Measurements from ENCODE around the gene FOXG1.

Gene FOXG1

DNA sequence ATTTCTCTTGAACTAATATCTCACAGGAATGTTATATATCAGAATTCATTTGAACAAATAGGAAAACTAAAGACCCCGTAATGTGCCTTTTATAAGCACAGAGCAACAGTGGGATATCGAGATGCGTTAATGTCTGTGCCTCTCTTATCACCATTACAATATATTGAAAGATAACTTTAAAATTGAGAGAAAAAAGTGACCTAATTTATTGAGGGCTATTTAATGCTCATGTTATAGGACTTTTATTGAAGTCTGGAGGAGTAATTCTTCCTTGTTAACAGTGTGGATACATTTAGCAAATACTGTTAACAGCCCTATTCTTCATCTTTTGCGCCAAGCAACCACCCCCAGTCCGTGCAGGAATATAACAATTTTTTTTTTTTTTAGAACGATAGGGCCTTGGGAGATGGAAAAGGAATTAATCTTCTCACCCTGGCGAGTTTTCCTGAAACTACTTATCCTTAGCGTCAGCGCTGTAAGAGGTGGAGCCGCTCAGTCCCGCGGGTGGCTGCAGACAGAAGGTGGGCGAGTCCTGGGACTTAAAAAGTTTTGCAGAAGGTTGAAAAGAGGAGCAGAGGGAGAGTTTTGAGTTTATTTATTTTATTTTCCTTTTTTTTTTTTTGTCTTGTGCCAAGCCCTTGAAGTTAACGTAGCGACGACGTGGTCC lies 11.0 kb downstream of the FOXG1 start:
- no peak for DNase-seq

DNA sequence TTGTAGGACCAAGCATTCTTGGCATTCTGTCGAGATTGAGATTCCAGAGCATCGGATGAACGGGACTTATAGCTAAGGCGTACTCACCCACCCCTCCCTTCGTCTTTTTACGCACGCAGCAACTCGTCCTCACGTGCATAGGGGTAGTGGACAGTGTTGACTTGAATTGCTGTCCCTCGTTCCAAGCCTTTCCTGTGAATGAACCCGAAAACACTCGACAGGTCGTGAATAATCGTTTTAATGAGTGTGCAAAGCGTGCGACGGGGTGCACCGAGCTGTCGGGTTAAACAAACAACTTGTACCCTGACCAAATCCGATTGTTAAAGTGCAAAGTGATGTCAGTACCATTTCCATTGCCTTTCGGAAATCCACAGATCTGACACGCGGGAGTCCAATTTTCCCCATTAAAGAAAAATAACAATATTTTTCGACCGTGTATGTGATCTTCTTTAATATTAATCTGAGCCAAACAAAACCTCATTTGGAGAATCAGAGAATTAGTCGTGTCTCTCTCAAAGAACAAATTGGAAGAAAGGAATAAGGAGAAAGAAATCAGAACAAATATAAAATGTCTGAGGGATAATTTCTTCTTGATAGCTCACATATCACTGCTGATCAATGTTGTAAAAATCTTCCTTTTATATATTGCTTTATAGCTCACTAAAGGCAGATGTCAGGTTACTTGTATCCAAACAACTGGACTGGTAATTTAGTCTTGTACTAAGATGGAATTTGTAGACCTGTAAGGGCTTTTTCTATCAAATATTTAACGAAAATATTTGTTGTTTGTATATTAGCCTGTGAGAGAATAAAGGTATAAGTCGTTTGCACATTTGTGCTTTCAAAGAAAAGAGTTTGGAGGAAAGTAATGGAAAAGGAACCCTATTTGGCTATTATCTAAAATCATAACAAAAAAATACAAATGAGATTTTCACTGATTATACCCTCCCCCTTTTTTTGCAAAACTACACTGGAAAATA lies 11.8 kb downstream of the FOXG1 start:
- DNase-seq: no peak

DNA sequence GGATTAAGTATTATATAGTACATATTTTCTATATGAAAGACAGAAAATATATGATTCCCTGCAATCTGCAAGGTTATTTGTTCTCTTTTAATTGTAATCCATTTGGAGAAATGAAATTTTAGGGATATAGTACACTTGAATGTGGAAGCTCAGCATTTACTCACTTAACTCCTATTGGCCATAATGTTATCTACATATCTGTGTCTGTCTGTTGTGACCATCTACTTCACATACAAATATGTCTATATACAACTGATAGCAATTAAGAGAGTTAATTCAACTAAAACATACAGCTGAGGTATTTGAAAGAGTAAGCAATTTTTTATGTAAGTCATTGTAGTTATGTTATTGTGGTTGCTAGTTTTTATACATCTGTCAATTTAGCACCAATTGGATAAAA lies 12.9 kb downstream of the FOXG1 start:
- no peak for DNase-seq

DNA sequence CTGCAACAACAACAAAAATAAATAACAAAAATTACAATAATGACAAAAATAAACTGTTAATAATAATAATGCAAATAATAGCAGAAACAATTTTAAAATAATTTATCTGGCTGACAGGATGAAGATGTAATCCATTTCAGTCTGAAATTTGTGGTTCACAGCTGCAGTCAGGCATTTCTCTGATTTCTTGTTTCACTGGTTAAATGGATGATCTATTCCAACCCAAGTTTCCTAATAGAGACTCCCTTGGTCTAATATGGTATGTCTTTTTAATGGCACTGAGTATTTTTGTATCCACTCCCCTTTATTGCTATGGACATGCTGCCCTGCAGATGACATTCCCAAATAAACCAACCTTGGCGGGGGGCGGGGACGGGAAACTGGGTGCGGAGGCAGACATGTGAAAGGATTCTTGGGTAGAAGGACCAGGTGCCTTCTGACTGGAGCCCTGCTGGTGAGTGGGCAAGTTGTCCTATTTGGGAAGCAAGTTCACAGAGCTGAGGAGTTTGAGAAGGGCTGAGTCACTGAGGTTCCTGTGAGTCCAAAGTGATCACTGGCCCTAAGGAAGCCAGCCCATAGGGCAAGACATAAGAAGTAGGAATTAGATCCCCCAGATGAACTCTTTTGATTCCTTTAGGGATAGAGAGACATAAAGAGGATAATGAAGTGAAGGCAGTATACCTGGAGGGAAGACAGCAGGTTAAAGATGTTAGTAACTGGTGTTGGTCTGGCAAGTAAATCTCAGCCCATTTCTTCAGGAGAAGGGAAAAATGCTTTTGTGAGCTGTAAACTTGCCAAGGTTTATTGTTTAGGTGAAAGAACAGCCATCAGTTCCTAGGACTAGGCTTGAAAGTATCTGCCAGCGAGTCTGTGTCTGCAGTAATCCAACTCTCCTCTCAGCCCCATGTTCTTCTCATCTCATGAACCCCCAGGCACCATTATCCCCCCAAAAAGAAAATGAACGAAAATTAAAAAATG lies 14.5 kb downstream of the FOXG1 start:
- no peak for DNase-seq

DNA sequence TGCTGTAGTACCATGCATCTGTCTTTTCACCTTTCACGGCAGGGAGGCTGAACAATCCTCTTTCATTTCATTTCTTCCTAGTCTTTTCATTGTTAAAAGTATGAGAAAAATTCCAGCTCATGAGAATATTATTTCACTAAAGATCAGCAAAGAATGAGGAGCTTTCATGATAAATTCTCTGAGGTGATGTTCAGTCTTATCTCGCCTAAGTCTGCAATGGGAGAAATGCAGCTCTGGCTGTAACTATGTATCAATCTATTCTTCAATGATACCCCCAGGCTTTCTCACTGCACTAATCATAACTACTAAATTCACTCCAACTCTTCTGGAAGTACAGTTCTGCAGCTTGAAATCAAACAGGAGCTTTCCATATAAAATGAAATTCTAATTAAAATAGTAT lies 15.7 kb downstream of the FOXG1 start:
- DNase-seq: no peak

DNA sequence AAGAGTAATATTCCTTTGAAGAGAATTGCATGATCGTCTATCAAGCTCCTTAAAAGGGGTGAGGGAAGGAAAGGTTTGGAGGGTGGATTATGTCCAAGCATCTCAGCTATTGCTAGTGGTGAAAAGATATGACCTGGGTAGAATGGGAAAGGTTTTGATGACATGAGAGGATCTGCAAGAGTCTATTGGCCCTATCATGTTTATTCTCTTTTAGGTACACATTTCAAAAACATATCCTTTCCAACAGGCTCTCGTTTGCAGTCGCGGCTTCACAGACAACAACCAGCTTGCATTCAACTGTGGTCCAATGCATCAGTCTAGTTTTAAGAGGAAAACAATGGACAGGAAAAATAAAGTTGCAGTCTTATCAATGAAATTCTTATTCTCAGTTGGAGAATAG lies 17.1 kb downstream of the FOXG1 start:
- DNase-seq: no peak

DNA sequence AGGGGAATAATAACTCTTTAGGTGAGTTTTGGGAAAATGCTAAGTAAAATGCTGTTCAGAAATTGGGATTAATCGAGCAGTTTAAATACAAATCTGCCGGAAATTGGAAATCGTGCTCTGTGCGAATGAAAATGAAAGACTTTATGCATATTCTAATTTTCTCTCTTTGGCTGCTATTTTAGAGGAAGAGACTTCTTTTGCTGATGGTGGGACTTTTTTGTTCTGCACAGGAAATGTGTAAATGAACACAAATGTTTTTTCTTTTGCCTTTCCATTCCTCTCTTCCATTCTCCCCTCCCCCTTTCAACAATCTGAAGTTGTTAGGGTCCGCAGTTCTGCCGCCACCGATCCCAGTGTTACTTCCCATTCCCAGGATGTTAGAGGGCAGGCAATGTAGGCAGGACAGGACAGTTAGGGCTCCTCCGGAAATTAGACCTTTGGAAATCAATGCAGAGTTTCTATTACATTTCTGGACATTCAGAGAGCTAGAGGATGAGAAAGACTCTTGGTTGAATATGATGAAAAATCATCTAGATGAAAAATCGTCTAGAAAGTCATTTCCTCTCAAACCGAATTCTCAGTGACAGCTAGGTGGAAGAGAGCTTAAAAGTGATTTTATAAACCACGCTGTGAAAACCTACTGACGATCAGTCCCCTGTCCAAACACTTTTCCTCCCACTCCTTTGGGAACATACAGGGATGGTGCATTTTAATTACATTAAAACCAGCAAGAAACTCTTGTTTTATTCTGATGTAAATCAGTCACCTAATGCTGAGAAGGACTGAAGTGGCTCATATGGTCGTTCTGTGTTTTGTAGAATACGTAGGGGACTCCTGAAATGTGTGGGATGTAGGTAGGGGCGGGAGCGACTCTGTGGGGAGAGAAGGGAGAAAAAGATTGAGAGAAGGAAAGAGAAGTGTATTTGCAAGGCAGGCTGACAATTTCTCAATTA lies 17.8 kb downstream of the FOXG1 start:
- no peak for DNase-seq

DNA sequence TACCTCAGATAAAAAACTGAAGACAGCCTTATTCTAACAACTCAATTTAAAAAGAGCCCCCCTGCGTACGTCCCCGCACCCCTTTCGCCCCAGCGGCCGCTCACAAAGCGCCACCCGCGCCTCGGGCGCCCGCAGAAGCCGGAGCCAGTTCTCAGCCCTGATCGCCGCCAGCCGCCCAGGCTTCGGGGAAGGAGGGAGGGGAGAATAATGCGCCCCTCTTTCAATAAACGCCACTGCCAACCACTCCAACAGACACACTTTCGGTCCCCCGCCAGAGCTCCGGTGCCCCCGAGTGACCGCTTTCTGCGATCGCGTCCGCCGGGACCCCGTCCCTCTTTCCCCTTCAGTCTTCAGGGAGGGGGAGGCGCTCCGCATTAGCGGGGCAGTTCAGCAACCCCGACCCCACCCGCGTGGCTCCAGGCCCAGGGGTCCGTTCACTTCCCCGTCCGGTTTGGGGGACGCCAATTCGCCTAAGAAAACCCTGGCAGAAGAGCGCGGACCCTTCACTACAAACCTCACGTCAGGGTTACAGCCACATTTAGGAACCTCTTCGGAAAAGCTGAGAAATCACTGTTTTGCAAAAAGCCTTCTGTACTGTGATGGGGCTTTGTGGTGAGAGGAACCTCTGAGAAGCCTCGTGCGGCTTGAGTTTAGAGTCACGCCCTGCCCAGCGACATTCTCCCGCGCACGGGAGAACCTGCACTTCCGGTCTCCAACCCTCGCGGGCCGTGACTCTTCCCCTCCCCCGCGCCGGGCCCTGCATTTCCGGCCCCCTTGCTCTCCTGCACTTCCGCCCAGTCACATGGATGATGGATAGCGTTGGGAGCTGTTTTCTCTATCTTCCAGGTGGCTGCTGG lies 18.7 kb downstream of the FOXG1 start:
- DNase-seq: no peak

DNA sequence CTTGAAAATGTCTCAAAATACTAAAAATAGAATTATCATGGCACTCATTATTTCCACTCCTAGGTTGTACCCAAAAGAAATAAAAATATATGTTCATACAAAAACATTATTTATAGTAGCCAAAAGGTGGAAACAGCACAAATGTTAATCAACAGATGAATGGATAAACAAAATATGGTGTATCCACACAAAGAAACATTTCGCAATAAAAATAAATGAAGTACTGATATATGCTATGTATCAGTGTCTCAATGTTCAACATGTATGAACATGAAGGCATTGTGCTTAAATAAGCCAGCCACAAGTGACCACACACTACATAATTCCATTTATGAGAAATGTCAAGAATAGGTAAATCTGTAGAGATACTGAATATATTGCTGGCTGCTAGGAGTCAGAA lies 40.9 kb downstream of the FOXG1 start:
- no peak for DNase-seq

DNA sequence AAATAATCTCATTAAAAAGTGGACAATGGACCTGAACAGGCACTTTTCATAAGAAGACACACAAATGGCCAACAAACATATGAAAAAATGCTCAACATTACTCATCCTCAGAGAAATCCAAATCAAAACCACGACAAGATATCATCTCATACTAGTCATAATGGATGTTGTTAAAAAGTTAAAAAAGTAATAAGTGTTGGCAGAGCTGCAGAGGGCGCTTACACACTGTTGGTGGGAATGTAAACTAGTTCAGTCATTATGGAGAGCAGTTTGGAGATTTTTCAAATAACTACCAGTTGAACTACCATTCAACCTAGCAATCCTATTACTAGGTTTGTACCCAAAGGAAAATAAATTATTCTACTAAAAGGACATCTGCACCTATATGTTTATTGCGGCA lies 47.2 kb downstream of the FOXG1 start:
- DNase-seq: no peak
